Left lung (tissue), 10 donors: ENCODE data around the gene RNF123. TPM values are rescaled to one million over a fixed set of nuclear protein-coding genes. Genes with fewer than 3 reads are reported as not detected.

Experiments
- ATAC-seq: fragments of 200-7000 bp; cut with Tn5 transposase; one replicate; pipeline ENCODE4 v1.9.1; 2020; ENCODE audit warnings: moderate library complexity
- DNase-seq, 4 donors: peaks; one replicate each; pipeline ENCODE4 v3.0.0-alpha.2; 2013 to 2020
- H3K27ac ChIP-seq, 2 donors: fragments of 200-600 bp; sonication (generic) in 1 of 2; one replicate each; pipeline versions ENCODE4 v1.5.0 to v1.8.0; 2020 to 2021
- H3K27me3 ChIP-seq, 2 donors: fragments of 200-600 bp; sonication (generic) in 1 of 2; one replicate each; pipeline versions ENCODE4 v1.5.0 to v1.8.0; 2020 to 2021
- H3K36me3 ChIP-seq, 2 donors: fragments of 200-600 bp; sonication (generic) in 1 of 2; one replicate each; pipeline versions ENCODE4 v1.5.0 to v1.8.0; 2020 to 2021
- H3K4me1 ChIP-seq, 2 donors: fragments of 200-600 bp; one replicate each; pipeline ENCODE4 v1.8.0; 2021
- H3K4me3 ChIP-seq, 2 donors: fragments of 200-600 bp; sonication (generic) in 1 of 2; one replicate each; pipeline versions ENCODE4 v1.5.0 to v1.8.0; 2020 to 2021; ENCODE audit warnings: mild to moderate bottlenecking in 1 of 2
- H3K9me3 ChIP-seq, 2 donors: fragments of 200-600 bp; sonication (generic) in 1 of 2; one replicate each; pipeline versions ENCODE4 v1.5.0 to v1.8.0; 2020 to 2021
- intact Hi-C, 2 donors: fragments of 100-400 bp; cut with DNase I; formaldehyde crosslinking; loops; one replicate each; pipeline versions ENCODE4 v1.11.2 to v1.14.2; 2022
- polyA plus RNA-seq, 6 donors: library from polyadenylated mRNA; unstranded; fragments of 120-200 nt; gene quantifications; one replicate each; pipeline ENCODE4 v1.2.1, GENCODE V29; 2013; ENCODE audit not compliant: insufficient read length in 6 of 6
- total RNA-seq, 2 donors: library from RNA; stranded (reverse); fragmentation: NEBNext Ultra II Directional; extraction: Animal tissue kit (Norgen Biotek cat#: 25700); gene quantifications; one replicate each; pipeline ENCODE4 v1.2.1, GENCODE V29; 2021
- TF ChIP-seq, protein P1 (sequence below), 2 donors: fragments of 200-600 bp; sonication (generic) in 1 of 2; IDR thresholded peaks; one replicate each; pipeline versions ENCODE4 v1.5.0 to v1.8.0; 2021; ENCODE audit warnings: antibody characterized with exemption in 2 of 2
- donor health status: DM: no; HTN: yes; CAD: no.
- donor health status: DM: no; HTN: no; CAD: no.

RNF123 gene
- total and polyA plus RNA-seq, 8 donors = 21.8 to 45.0 (median 32.3) TPM

DNA sequence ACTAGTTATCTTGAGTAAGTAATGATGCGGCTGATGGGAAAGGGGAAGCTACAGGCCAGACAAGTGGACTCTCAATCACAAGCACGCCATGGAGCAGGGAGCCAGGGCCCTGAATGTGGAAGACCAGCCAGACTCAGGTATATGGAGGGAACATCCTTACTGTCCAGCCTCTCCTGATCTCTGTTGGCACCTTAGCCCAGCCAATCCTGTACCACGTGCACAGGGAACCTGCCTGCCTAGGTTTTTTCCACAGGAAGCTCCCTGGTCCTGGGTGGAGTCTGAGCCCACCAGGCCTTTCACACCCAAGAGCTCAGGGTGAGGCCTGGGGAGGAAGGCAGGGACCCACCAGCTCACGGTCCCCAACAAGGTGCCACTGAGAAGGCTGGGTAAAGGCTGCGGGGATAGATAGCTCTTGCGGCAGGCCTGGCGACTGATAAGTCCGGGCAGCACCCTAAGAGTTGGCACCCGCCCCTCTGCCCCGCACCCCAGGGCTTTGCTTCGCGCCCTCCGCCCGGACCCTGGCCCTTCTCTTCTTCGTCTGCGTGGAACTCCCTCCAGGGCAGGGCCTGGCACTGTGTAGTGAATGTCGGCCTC is 16.1 kb upstream of the RNF123 start:
- ATAC-seq = no peak
- H3K9me3 ChIP-seq = no peaks in the 10 kb centered on the region
- peaks cover 0 to 27% of the 10 kb centered on the region in 2 donors for H3K36me3 ChIP-seq
- intact Hi-C loops = loop anchor here in 1 of 2 donors (5.0 kb wide), 1 partner anchor 136 kb away; no protein-coding TSS in a partner anchor
- H3K4me1 ChIP-seq = peaks cover 7 to 32% of the 10 kb centered on the region in 2 donors
- H3K27me3 ChIP-seq = no peaks in the 10 kb centered on the region
- no peak for DNase-seq
- H3K4me3 ChIP-seq = peak overlapping the region; percentile 72 to 97
- peak overlapping the region; percentile 86 to 97 for H3K27ac ChIP-seq
- TF ChIP-seq, protein P1, sequence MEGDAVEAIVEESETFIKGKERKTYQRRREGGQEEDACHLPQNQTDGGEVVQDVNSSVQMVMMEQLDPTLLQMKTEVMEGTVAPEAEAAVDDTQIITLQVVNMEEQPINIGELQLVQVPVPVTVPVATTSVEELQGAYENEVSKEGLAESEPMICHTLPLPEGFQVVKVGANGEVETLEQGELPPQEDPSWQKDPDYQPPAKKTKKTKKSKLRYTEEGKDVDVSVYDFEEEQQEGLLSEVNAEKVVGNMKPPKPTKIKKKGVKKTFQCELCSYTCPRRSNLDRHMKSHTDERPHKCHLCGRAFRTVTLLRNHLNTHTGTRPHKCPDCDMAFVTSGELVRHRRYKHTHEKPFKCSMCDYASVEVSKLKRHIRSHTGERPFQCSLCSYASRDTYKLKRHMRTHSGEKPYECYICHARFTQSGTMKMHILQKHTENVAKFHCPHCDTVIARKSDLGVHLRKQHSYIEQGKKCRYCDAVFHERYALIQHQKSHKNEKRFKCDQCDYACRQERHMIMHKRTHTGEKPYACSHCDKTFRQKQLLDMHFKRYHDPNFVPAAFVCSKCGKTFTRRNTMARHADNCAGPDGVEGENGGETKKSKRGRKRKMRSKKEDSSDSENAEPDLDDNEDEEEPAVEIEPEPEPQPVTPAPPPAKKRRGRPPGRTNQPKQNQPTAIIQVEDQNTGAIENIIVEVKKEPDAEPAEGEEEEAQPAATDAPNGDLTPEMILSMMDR (IDR thresholded peaks at IDR 0.05) = no peak

DNA sequence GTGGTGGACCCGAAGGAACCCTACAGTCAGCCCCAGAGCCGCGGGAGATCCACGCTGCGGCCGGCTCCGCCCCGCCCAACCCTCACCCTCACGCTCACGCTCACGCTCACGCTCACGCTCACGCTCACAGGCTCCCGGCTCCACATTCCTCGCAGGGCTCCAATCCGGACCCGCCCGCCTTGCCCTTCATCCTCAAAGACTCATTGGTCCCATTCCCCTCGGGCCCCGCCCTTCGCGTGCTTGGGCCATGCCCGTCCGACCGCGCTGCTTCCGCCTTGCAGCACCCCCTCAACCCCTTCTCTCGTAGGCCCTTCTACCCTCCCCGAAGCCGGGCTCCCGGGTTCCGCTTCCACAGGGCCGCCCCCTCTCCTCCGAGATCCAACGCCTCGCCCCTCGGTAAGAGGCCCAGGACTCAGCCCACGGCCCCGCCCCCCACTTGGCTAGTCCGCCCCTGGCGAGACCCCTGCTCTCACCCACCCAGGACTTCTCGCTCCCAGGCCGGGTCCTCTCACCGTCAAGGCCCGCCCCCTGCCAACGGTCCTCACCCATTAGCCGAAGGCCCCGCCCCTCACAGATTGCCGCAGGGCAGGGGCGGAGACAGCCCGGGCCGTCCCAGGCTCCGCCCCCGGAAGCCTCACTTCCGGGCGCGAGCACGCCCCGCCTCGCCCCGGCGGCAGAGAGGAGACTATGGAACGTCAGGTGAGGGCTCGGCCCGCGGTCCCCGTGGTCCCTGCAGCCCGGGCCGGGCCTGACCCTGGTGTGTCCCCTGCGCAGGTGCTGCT is 15.5 kb upstream of the RNF123 start, which contains the start of gene APEH:
Gene APEH (plus strand): TSS at position 637 of the 782 bp plus-strand sequence. CDS start 51 bp downstream, at position 688.
- intact Hi-C loops = loop anchor here in 1 of 2 donors (5.0 kb wide), 1 partner anchor 137 kb away; no protein-coding TSS in a partner anchor
- H3K27ac ChIP-seq = peak within 1 kb of the TSS; percentile 86 to 97
- peak; percentile 92 to 99 (median 96) for DNase-seq
- peaks cover 0 to 34% of the 10 kb centered on the region in 2 donors for H3K36me3 ChIP-seq
- H3K9me3 ChIP-seq = no peaks in the 10 kb centered on the region
- H3K4me3 ChIP-seq = peak within 1 kb of the TSS; percentile 72 to 97
- peaks cover 7 to 32% of the 10 kb centered on the region in 2 donors for H3K4me1 ChIP-seq
- no peaks in the 10 kb centered on the region for H3K27me3 ChIP-seq
- peak; percentile 95 for ATAC-seq
- TF ChIP-seq, protein P1 (IDR thresholded peaks at IDR 0.05) = no peak

DNA sequence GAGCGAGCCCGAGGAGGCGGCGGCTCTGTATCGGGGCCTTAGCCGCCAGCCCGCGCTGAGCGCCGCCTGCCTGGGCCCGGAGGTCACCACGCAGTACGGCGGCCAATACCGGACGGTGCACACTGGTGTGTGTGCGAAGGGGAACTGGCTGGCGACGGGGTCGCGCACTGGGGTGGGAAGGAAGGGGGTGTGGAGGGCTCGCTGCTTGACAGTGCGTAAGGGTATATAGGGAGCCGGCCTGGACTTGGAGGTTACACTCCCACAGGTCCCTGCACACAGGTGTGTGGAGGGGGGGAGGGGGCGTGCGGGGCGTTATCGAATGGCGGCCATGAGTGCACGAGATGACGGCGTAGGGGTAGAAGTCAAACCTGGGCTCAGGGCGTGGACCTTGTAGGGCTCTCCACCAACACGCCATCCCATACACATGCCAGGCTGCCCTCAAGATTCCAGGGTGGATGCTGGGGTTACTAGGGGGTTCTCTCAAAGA is 14.8 kb upstream of the RNF123 start:
- Histone ChIP-seq H3K27ac (peak overlapping the region; percentile 86 to 97), H3K27me3 (no peaks in the 10 kb centered on the region), H3K36me3 (peaks cover 0 to 41% of the 10 kb centered on the region in 2 donors), H3K4me1 (peaks cover 7 to 32% of the 10 kb centered on the region in 2 donors), H3K4me3 (peak overlapping the region; percentile 72 to 97), H3K9me3 (no peaks in the 10 kb centered on the region)
- peak; percentile 25 for ATAC-seq
- DNase-seq = no peak
- TF ChIP-seq, protein P1 (IDR thresholded peaks at IDR 0.05) = no peak
- intact Hi-C loops = loop anchor here in 1 of 2 donors (5.0 kb wide), 1 partner anchor 137 kb away; no protein-coding TSS in a partner anchor

DNA sequence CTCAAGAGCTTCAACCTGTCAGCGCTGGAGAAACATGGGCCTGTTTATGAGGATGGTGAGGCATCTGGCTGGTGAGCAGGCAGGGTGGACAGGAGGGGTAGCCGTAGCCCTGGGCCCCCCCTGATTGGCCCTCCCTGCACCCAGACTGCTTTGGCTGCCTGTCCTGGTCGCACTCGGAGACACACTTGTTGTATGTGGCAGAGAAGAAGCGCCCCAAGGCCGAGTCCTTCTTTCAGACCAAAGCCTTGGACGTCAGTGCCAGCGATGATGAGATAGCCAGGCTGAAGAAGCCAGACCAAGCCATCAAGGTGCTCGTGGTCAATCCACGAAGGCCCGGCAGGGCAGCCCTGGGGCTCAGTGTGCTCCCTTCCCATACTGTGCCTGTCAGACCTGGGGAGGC is 13.4 kb upstream of the RNF123 start:
- ATAC-seq (no peak), DNase-seq (peak in 1 of 4 donors; percentile 51)
- no peak overlapping the region for H3K4me3 ChIP-seq
- no peaks in the 10 kb centered on the region for H3K9me3 ChIP-seq
- peaks cover 7 to 32% of the 10 kb centered on the region in 2 donors for H3K4me1 ChIP-seq
- TF ChIP-seq, protein P1 (IDR thresholded peaks at IDR 0.05) = no peak
- peaks cover 0 to 54% of the 10 kb centered on the region in 2 donors for H3K36me3 ChIP-seq
- no peaks in the 10 kb centered on the region for H3K27me3 ChIP-seq
- intact Hi-C loops = no loop called here
- H3K27ac ChIP-seq = no peak overlapping the region
